K562 (cell line): ENCODE results near the gene CMIP. TPM values are rescaled to one million over a fixed set of nuclear protein-coding genes. Genes with fewer than 3 reads are reported as not detected.

Experiments used
- ARID3A ChIP-seq: IDR thresholded peaks from 2 replicates; pipeline ENCODE4 v1.6.1; 2012; ENCODE audit warnings: low read depth, low read length, improper control_type of control experiment, borderline replicate concordance
- ARID3B ChIP-seq: fragments of 250-450 bp; sonication (Bioruptor Pico); IDR thresholded peaks from 2 replicates; pipeline ENCODE4 v1.4.0; 2020; ENCODE audit warnings: borderline replicate concordance
- CBFA2T3 ChIP-seq: fragments of 450-650 bp; IDR thresholded peaks from 2 replicates; pipeline ENCODE4 v1.6.1; 2017
- CTBP1 ChIP-seq: fragments of 450-650 bp; IDR thresholded peaks from 2 replicates; pipeline ENCODE4 v1.6.1; 2016; ENCODE audit warnings: borderline replicate concordance
- E2F4 ChIP-seq: sonication (generic); formaldehyde crosslinking; IDR thresholded peaks from 2 replicates; pipeline ENCODE4 v1.8.0; 2022; ENCODE audit warnings: mild to moderate bottlenecking, low read depth, missing genetic modification reagents
- GABPA ChIP-seq: fragments of 200-800 bp; sonication (Bioruptor generic); conservative IDR thresholded peaks from 2 replicates; pipeline ENCODE4 v1.6.1; 2016; ENCODE audit warnings: low read depth, missing genetic modification characterization, missing compliant biosample characterization
- HINFP ChIP-seq: fragments of 450-650 bp; conservative IDR thresholded peaks from 2 replicates; pipeline ENCODE4 v1.6.1; 2016; ENCODE audit warnings: missing genetic modification characterization, low read depth, mild to moderate bottlenecking, control low read depth, missing compliant biosample characterization
- HNRNPUL1 ChIP-seq: fragments of 200-400 bp; formaldehyde crosslinking; IDR thresholded peaks from 2 replicates; pipeline ENCODE4 v1.6.1; 2017; ENCODE audit warnings: low read length
- HOXB6 ChIP-seq: fragments of 250-450 bp; sonication (Bioruptor Pico); IDR thresholded peaks from 2 replicates; pipeline ENCODE4 v1.5.1; 2022; ENCODE audit warnings: mild to moderate bottlenecking, borderline replicate concordance
- MYC ChIP-seq, 2 experiments: fragments of 250-450 bp in 1 of 2; sonication (Bioruptor Pico) in 1 of 2; IDR thresholded peaks; 2 replicates each; pipeline versions ENCODE4 v1.5.1 to v1.6.1; 2012 to 2021; ENCODE audit warnings: low read depth in 2 of 2, borderline replicate concordance in 1 of 2, improper control_type of control experiment in 1 of 2, low read length in 1 of 2, mild to moderate bottlenecking in 1 of 2, moderate library complexity in 1 of 2
- NR4A1 ChIP-seq, 2 experiments: fragments of 250-450 bp in 1 of 2; fragments of 450-650 bp in 1 of 2; sonication (Bioruptor Pico) in 1 of 2; IDR thresholded peaks; 2 replicates each; pipeline versions ENCODE4 v1.4.0 to v1.6.1; 2016 to 2020; ENCODE audit warnings: mild to moderate bottlenecking in 2 of 2, missing compliant biosample characterization in 1 of 2, missing genetic modification characterization in 1 of 2, moderate library complexity in 1 of 2
- PHB ChIP-seq: fragments of 250-450 bp; sonication (Bioruptor Pico); IDR thresholded peaks from 2 replicates; pipeline ENCODE4 v1.5.0; 2021
- RAD51 ChIP-seq: fragments of 450-650 bp; IDR thresholded peaks from 2 replicates; pipeline ENCODE4 v1.7.1; 2016; ENCODE audit warnings: low read depth, mild to moderate bottlenecking, borderline replicate concordance
- SMAD4 ChIP-seq: fragments of 250-450 bp; sonication (Bioruptor Pico); conservative IDR thresholded peaks from 2 replicates; pipeline ENCODE4 v1.8.0; 2021; ENCODE audit warnings: inconsistent platforms, mild to moderate bottlenecking, moderate library complexity
- ZHX1 ChIP-seq: fragments of 150-350 bp; conservative IDR thresholded peaks from 2 replicates; pipeline ENCODE4 v1.6.1; 2014; ENCODE audit warnings: low read length
- ZNF143 ChIP-seq: sonication (generic); formaldehyde crosslinking; IDR thresholded peaks from 2 replicates; pipeline ENCODE4 v1.9.0; 2022; ENCODE audit warnings: mild to moderate bottlenecking, missing genetic modification reagents
- polyA plus RNA-seq, 8 experiments: library from polyadenylated mRNA; depleted of rRNA in 4 of 8; stranded (reverse) in 5 of 8; unstranded in 3 of 8; fragments of >200 nt; fragmentation: Nextera tagmentation in 2 of 8; fragmentation: Illumina TruSeq in 1 of 8; extraction: Ambion mirVana in 2 of 8; extraction: Trizol in 1 of 8; gene quantifications; 2 replicates each; pipeline versions ENCODE4 v1.2.1 to v1.2.3, GENCODE V29; 2011 to 2014; ENCODE audit warnings: inconsistent platforms in 1 of 8, missing spikeins in 1 of 8
- total RNA-seq, 7 experiments: library from RNA; depleted of rRNA in 6 of 7; stranded (reverse); fragments of >200 nt in 6 of 7; fragmentation: Illumina TruSeq in 2 of 7; extraction: Trizol in 2 of 7; gene quantifications; 2 replicates each; pipeline versions ENCODE4 v1.2.1 to v1.2.3, GENCODE V29; 2011 to 2021; ENCODE audit warnings: low replicate concordance in 1 of 7

The CMIP gene
- total and polyA plus RNA-seq, 9 of the 15 experiments (the other 6 are each of a cell fraction or from before 2014, with no cell fraction given) = 0.94 to 82.5 (median 10.3) TPM

GRCh38 chr16:81632392-81633146, 188.0 kb downstream of the CMIP start (continued):
- no peak for TF ChIP-seq ARID3B (CRISPR knock-in tag)
- no peak for TF ChIP-seq RAD51
- no peak for TF ChIP-seq ZNF143 (CRISPR knock-in tag)
- 0 out of 2 replicates have a peak, but pooled peaks have one; percentile 41 for TF ChIP-seq CTBP1
- TF ChIP-seq NR4A1 (CRISPR knock-in tag; IDR thresholded peaks at IDR 0.05) = 0 out of 2 replicates have a peak, but pooled peaks have one; percentile 60
- TF ChIP-seq NR4A1 (tag; IDR thresholded peaks at IDR 0.05) = no peak
- no peak for TF ChIP-seq PHB
- TF ChIP-seq SMAD4 (CRISPR knock-in tag) = no peak
- TF ChIP-seq MYC (IDR thresholded peaks at IDR 0.05; ENCODE audit: low read depth, low read length) = no peak
- TF ChIP-seq MYC (CRISPR knock-in tag; IDR thresholded peaks at IDR 0.05; ENCODE audit: borderline replicate concordance, low read depth) = 0 out of 2 replicates have a peak, but pooled peaks have one; percentile 30
- TF ChIP-seq HNRNPUL1 = no peak
- TF ChIP-seq CBFA2T3 = peak; percentile 27; the same call in 1 of the 2 replicates
- TF ChIP-seq ARID3A = no peak
- no peak for TF ChIP-seq E2F4 (CRISPR knock-in tag)
- no peak for TF ChIP-seq HOXB6 (CRISPR knock-in tag)
- TF ChIP-seq ZHX1 = no peak
- TF ChIP-seq HINFP (tag) = no peak
- peak; percentile 56 for TF ChIP-seq GABPA (tag)
